Activated CD8-positive, alpha-beta memory T cell treated with anti-CD3 and anti-CD28 coated beads for 24 hours (primary cell): ENCODE measurements around the gene LRP1B.
"Not testable (repeated sequence)": the region's sequence is repeated elsewhere in the genome, so short reads cannot be mapped to it uniquely, and the experiment has no call there.

Experiments used
- DNase-seq: peaks from one replicate; pipeline ENCODE4 v3.0.0-alpha.2; 2020

LRP1B gene

DNA sequence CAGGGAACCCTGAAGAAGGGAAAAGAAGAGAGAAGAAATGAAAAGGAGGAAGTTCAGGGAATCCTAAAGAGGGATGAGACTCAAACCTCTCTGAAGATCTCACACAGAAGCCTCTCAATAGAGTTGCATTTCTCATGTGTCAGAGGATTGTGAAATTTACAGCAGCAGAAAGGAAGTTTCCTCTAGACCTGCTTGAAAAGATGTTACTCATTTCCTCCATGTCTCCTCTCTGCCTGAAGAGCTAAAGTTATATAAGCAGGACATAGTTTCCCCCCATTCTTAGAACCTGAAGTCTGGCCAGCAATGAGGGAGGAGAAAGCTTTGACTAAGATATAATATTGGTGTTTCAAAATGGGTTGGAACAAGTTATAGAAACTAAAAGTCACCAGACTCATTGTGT is 1155.6 kb downstream of the LRP1B start:
- DNase-seq = no peak

DNA sequence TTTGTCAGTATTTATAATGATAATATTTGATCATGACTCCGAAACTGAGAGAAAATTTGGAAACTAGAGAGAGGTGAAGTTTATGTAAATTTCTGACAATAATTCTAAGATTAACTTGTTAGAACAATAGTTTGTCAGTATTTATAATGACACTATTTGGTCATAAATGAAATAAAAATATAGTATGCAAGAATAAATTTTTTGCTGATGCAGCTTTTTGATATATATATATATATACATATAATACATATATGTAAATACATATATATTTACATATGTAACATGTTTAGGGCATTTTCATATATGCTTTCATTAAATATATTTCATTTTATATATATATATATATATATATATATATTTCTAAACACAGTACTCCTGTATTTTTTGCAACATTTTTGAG is 1158.1 kb downstream of the LRP1B start:
- no peak for DNase-seq

DNA sequence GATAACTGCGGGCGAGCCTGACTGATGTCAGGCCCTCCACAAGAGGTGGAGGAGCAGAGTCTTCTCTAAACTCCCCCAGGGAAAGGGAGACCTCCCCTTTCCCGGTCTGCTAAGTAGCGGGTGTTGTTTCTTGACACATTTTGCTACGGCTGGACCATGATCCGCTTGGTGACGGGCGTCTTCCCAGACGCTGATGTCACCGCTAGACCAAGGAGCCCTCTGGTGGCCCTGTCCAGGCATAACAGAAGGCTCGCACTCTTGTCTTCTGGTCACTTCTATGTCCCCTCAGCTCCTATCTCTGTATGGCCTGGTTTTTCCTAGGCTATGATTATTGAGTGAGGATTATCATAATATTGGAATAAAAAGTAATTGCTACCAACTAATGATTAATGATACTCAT is 1166.5 kb downstream of the LRP1B start:
- not testable (repeated sequence) for DNase-seq

DNA sequence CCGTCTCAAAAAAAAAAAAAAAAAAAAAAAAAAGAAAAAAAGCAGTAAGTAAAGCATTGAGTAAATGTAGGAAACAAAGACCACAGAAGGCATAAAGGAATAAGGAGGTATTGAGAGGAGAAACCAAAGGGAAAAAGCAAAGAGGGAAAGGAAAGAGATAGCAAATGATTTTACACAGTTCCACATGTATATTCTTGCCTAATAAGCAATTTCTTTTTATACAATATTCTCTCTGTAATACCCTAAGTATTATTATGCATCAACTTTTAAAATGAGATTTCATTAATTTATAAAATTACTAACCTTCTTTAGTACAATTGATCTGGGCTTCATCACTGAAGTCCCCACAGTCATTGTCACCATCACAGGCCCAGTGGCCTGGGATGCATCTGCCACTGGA is 1180.9 kb downstream of the LRP1B start:
- no peak for DNase-seq

DNA sequence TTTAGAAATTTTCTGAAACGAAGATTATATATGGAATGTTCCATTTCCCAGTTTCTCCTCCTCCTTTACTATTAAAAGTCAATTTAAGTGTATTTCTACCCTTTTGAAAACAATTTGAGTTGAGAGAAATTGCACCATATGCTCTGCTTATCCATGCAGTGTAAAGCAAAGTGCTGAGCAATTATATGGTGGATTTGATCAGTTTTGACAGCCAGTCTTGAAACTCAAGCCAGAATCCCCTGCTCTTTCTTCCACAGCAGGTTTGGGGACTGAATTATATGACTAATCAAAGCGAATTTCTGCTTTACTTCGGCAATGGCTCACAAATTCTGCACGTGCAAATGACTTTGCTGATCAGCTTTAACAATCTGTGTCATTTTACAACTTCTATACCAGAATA is 1183.6 kb downstream of the LRP1B start:
- no peak for DNase-seq

DNA sequence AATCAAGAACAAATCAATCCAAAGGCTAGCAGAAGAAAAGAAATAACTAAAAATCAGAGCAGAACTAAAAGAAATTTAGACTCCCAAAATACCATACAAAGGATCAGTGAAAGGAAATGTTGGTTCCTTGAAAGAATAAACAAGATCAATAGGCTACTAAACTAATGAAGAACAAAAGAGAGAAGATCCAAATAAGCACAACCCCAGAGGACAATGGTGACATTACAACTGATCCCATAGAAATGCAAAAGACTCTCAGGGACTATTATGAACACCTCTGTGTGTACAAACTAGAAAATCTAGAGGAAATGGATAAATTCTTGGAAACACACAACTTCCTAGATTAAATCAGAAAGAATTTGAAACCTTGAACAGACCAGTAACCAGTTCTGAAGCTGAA is 1186.9 kb downstream of the LRP1B start:
- DNase-seq = no peak

DNA sequence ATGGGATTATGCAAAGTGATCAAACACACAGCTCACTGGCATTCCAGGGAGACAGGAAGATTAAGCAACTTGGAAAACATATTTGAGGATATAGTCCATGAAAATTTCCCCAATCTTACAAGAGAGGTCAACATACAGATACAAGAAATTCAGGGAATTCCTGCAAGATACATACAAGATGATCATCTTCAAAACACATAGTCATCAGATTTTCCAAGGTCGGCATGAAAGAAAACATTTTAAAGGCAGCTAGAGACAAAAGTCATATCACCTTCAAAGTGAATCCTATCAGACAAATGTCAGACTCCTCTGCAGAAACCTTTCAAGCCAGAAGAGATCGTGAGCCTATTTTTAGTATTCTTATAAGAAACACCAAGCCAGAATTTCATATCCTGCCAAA is 1188.5 kb downstream of the LRP1B start:
- DNase-seq = no peak

DNA sequence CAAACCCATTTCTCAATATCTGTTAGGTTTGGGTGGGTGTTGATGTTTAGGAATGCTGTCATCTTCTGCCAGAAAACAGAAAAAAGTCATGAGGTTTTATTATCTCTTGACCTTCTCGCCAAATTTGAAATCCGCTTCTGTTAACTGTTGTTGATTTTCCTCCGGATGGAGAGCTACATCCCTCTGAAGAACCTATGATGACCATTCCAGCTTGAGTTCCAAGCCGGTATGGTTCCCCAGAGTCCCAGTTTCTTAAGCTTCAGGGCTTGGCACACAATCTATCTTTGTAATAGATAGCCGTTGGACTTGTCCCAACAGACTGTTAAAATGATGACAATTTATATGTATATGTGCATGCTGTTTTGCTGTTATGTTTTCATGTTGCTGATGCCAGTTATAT is 1201.0 kb downstream of the LRP1B start:
- DNase-seq = no peak

DNA sequence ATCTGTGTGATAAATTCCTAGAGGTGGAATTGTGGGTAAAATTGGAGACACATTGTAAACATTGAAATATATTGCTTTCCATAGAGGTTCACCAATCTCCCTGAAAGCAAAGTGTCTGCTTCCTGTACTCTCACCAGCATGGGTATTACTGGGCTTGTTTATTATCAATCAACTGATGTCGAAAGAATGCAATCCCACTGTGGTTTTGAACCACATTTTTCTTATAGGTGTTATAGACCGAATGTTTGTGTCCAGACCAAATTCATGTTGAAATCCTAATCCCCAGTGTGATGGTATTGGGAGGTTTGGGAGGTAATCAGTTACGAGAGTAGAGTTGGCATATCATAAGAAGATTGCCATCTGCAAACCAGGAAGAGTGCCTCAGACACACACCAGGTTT is 1212.4 kb downstream of the LRP1B start:
- no peak for DNase-seq

DNA sequence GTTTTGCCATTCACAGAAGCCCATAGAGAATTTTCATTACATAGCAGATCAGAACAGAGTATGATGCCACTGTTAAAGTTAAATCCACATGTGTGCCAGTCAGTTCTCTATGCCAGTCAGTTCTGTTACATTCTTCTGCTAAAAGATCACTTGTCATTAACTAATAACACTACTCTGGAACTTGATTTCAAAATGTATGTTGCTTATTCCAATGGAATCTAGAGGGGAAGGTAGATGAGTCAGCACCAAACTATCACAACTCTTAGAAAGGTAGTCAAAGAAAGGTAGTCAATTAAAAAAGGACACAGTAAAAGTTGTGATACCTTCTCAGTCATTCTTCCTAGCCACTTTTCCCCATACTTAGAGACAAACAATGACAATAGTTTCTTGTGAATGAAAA is 1214.4 kb downstream of the LRP1B start:
- DNase-seq = no peak

DNA sequence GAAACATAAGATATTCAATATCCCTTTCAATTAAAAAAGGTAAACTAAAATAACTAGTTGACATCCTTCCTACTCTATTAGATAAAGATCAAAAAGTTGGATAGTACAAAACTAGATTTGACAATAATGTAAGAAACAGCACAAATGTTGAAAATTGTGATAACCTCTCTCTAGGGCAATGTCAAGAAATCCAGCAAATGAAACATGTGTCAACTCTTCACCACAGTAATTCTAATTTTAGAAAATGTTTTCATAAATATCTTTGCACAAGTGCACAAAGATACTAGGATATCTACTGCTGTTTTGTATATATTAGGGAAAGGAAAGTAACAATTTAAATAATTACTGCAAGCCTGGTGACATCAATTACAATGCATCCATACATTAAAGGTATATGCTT is 1220.1 kb downstream of the LRP1B start:
- DNase-seq = no peak

DNA sequence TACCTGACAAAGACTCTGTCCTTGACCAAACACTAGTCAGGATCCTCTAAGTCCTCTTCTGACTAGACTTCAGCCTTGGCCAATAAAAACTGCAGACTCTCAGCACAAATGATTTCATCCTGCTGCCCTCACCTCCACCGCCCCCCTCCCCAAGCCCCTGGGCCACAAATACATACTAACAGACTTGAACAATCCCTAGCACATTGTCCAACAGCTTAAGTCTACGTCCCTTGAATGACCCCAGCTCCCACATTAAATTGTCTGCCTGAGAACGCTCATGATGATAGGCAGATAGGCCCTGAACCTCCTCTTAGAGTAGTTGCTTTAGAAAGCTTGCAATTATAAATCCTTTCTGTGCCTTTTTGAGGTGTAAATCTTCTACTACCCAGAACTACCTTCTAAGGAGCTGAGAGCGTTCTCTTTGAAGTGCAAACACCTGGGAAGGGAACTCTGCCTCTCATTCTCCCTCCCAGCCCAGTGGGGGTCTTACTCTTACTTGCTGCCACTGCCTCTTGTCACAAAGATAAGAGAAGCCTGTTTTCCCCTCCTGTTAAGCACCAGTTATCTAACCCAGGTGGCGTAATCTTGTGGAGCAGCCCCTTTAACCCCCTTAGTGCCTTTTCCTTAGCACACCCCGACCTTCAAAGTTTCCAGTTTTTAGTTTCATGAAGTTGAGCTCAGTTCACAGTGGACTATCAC is 1225.6 kb downstream of the LRP1B start:
- DNase-seq = no peak

DNA sequence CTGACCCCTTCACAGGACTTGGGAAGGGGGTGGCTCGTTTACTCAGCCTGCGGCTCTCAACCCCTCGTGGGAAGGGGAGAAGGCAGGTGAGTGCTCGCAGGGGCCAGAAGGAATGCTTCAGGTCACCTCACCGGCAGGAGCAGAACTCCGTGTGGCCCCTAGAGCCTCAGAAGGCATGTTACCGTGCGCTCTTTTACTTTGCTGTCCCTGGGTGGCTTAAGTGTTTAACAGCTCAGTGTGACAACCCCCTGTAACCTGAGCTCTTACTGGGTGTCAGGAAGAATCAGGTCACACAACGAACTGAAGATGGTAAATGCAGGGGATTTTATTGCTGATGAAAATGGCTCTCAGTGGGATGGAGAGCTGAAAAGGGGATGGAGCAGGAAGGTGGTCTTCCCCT is 1235.4 kb downstream of the LRP1B start:
- no peak for DNase-seq

DNA sequence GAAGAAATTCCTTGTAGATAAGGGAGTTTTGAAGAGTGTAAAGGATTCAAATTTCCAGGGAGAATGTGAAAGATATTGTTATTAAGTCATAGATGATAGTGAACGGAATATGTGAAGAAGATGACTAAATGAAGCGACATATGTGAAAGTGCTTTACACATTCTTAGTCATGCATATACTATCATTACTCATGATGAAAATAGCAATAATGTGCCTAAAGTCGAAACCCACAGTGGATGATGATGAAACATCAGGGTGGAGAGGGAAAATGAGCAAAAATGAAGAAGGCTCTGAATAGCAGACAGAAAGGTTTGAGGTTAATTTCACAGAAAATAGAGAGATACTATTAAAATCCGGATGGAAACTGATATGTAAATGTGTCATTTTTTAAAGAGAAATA is 1237.1 kb downstream of the LRP1B start:
- no peak for DNase-seq

DNA sequence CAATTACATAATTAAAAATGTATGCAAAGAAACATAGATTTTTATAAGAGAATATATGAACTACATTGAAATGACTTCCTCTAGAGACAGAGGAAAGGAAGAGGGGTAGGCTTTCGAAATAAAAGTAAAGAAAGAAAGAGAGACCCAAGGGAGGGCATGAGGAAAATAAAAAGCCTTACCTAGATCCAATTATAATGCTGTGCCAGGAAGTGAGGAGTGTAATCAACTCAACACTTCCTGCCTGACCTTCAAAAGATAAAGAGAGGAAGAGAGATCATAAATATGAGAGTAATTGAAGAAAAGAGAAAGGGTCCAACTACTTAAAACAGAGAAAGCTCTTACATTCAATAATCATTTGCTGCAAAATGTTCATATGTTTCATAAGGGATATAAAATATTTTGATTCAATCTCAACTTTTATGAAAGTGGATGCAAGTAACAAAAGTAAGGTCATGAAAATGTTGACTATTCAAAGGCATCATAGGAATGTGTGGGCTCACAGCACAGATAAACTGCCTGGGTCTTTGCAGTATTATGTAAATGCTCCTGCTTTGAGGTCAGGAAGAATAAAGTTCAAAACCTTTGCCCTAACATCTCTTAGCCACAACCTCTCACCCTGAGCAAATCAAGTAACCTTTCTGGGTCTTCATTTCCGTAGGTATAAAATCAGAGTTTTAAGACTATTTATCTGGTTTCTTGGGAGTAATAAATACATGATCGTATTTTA is 1237.7 kb downstream of the LRP1B start:
- no peak for DNase-seq

DNA sequence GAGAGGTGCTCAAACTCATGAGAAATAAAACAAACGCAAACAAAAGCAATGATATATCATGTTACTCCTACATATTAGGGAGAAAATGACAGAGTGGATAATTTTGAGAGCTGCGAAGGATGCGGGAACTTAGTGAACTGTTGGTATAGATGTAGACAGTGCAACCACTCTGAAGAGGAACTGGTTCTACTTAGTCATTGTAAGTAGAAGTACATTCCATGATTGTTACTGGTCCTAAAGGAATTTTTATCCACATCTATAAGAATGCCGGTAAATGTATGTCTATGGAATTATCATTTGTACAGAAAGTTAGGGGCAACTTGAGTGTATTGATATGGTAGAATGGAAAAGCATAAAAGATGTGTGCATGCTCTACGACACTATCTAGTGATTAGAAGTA is 1238.4 kb downstream of the LRP1B start:
- no peak for DNase-seq

DNA sequence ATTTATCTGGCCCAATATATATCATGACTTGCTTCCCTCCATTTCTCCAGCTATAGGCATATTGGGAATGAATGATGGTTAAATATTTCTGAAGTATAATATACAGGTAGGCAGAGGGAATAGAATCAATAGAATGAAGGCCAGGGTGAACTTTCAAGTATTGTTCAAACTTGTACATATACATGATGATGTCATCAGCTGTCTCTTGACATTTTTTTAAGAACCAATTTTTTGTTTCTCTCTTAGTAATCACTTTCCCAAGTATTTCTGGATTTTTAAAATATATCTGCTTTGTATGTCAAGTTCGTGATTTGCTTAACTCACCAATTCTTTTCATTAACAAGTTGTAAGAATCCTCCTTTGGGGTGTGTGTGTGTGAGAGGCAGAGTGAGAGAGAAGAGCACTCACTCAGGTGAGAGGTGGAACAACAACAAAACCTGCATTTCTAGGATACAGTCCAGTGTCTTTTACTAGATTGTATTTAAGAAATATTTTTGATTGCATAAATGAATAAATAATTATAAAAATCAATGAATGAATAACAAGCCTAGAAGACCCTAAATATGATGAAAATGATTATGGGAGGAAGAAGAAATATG is 1239.1 kb downstream of the LRP1B start:
- no peak for DNase-seq

DNA sequence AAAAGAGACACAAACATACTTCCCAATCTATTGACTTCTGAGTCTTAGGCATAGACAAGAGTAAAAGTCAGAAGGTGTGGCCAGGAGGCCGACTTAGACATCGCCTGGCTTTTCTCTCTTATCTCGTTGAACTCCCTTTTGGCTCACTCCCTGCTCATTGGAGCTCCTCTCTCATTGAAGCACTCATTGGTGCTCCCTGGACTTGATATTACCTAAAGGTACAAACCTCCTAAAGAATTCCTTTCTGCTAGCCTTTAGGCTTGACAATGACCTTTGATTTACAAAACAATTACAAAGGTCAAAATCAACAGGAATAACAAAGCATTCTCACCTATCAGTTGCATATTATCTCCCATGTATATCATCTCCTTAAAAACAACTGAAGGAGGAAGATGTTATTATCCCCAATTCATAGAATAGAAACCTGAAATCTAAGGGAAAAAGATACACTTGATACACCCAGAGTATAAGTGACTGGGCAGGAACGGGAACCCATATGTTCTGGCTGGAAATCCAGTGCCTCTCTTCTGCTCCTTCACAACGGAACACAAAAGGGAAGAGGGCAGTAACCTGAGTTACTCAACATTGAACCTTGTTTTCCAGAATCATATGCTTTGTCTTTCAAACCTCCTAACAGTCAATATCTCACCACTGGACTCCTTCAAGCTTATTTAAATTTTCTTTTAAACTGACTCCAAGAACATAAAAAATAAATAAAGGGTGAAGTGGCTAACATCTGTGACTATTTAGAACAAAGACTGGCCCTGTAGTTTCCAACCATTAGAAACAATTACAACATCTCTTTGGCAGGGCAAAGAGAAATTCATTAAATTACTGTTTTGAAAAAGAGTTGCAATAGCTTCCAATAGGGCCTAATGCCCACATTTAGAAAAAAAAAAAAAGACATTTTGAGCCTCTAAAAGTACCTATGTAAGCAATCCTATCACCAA is 1247.9 kb downstream of the LRP1B start:
- no peak for DNase-seq

DNA sequence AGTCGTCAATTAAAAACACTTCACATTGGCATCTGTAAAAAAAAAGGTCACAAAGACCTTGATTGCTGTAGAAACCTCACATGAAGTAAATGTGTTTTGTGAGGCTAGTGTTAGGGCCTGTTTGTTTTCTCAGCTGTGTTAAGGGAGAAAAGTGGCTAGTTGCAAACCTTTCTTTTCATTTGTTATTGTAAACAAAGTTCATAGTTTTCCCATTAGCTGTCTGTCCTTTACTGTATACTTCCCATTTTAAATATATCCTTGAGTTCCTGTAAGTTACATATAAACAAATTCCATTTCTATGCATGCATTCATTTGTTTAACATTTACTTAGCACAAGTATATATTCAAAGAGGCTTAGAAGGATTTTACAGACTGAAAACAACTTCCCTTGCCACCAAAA is 1250.2 kb downstream of the LRP1B start:
- DNase-seq = no peak

DNA sequence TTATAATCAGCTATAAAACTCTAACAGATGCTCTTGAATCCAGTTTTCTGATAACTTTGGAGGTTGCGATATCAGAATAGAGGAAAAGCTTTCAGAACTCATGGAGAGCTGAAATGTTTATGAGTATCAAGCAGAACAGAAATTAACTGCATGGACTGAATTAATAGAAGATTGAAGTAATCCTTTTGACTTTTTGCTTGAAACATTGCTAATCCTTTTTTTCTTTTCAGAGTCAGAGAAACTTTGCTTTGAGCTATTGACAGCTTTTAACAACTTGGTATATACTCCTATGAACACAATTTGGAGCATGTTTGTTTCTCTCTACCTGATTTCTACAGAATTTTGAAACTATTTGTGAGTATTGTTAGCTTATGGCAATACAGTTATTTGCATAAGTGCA is 1254.8 kb downstream of the LRP1B start:
- no peak for DNase-seq

DNA sequence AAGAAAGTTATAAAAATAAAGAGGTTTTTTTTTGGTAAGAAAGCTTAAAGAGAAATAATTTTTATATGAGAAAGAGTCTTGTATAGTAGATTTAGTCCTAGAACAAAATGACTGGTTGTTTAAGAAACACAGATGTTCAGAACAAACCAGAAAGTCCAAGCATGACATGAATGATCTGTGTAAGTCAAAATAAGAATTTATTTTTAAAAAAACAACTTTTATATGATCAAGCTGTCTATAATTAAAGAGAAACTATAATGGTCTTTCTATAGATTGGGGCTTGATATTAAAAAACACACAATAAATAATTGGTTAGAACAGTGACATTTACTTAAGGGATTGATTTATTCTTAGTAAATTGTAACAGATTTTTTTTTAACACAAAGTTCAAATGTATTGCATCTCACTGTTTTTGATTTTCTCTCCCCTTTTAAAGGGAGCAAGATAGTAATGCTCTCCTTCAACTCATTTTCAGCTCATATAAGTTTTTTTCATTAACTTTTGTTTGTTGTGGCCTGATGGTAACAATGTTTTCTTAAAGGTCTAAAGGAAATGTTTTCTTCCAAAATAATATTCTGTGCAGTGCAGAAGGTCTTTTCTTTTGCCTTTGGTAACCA is 1256.8 kb downstream of the LRP1B start:
- no peak for DNase-seq

DNA sequence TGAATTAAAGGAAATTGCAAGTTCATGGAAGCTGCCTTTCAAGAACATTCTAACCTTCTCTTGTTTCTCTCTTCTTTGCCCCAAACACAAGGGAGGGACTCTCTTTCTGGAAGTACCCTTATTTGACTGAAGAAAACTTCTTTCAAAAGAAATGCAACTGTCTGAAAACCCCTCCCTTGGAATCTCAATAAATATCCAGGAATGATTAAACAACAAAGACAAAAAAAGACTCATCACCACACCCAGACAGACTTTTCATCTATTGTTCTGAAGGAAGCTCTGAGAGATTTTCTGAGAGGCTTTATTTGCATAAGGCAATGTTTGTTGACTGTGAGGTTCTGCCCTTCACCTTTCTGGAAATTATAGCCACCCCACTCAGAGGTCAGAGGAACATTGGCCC is 1260.9 kb downstream of the LRP1B start:
- DNase-seq = no peak

DNA sequence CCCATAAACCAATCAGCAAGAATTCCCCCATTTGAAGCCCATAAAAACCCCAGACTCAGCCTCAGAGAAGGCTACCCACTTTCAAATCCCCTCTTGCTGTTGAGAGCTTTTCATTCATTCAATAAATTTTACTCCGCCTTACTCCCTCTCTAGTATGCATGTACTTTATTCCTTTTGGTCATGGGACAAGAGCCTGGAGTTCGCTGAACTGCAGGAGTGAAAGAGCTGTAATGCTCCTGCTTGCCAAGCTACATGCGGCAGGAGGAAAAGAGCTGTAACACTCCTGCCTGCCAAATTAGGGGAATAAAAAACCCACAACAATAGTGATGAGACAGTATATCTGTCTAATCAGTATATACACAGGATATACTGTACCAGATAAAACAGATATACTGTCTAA is 1261.7 kb downstream of the LRP1B start:
- no peak for DNase-seq
